NCI-H1930 (cell line): Measurements from ENCODE around the gene KCNC4.

ENCODE experiments used
- DNase-seq, 2 experiments: peaks; one replicate each; lab custom pipeline; 2025; lab: John Stamatoyannopoulos, UW

The KCNC4 gene

DNA sequence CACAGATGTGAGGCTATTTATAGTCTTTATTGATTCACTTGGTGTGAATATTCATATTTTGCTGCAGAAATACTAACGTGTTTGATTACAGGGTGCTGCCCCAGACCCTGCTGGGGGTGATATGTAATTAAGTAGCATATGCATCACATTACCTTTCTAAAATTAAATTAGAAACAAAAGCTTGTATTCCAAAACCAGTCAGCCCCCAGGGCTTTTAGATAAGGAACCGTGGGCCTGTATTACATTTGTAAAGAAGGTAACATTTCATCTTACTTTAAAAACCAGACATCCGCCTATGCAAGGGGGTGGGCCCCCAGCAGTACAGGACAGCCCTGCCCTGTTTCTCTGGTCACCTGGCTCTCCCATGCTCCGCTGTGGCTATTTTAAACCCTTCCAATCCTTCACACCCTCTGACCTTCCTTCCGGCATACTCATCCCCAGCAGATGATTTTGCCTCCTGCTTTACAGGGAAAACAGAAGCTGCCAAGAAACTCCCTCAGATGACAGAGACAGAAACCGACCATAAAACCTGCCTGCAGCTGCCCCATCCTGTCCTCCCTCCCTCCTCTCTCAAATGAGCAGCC is 22.0 kb upstream of the KCNC4 start:
- no peak for DNase-seq

DNA sequence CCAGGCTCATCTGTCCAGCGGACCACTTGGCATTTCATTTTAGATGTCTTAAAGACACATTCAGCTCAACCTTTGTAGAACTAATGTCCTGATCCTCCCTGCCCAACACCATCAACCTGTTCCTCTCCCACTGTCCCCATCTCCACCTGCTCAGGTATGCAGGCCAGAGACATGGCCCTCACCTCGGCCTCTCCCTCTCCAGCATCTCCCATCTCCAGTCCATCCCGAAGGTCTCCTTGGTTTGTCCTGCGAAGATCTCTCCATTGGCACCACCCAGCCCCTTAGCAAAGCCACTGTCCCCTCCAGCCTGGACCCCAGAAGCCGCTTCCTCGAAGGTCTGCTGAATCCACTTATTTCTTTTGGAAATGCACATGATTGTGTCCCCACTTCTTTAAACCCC is 20.9 kb upstream of the KCNC4 start:
- DNase-seq = no peak

DNA sequence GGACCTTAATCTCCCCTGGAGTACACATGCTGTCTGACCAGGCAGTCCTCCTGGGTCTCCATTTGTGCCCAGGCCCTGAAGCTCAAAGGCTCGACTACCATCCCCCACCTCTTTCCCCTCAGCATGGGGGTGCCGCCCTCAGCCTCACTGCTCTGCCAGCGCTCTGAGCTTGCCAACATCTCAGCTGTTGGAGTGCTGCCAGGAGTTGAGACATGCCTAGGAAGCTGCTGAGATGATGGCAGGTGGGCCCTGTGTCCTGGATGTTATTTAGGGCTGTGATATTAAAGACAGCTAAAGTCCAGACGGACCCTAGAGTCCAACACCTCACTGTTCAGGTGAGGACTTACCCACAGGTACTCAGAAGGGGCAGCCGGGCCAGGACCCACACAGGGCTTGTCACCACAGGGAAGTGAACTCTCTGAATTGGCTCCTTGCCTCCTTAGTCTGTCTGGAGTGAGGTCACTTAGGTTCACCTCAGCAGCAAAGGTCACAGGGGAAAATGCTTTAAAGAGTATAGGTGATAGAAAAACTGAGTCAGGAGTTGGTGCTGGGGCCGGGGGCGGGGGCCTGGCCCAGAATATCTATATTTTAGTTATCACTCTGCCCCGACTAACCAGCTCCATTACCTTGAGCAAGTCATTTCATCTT is 19.7 kb upstream of the KCNC4 start:
- DNase-seq = no peak

DNA sequence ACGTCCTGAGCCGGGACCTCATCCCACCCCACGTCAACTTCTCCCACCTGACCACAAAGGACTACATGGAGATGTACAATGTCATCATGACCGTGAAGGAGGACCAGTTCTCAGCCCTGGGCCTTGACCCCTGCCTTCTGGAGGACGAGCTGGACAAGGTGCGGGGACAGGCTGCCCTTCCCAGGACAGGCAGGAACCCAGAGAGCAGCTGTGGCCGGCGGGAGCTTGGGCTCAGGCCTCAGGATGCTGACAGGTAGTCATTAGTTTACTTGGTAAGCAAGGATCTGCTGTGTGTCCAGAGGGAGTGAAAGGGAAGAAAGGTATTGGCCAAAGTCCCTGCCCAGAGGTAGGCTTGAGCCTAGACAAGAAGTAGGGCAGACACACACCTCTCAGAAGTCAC is 17.6 kb upstream of the KCNC4 start:
- no peak for DNase-seq

DNA sequence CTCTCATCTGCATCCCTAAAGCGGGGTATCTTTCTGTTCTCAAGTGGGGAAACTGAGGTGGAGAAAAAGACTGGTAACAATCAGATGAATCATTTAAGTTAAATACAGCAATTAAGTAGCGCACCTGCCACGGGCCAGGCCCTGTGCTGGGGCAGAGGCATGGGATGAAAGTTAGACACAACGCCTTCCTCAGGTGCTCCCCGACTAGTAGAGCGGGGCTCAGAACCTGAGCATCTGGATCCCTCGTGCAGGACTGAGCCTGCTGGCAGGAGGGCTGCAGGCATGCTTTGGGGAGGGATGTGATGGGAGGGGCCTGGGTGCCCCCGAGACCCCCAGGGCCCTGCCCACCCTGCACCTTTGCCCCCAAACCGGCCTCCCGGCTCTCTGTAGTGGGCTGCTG is 14.9 kb upstream of the KCNC4 start:
- no peak for DNase-seq

DNA sequence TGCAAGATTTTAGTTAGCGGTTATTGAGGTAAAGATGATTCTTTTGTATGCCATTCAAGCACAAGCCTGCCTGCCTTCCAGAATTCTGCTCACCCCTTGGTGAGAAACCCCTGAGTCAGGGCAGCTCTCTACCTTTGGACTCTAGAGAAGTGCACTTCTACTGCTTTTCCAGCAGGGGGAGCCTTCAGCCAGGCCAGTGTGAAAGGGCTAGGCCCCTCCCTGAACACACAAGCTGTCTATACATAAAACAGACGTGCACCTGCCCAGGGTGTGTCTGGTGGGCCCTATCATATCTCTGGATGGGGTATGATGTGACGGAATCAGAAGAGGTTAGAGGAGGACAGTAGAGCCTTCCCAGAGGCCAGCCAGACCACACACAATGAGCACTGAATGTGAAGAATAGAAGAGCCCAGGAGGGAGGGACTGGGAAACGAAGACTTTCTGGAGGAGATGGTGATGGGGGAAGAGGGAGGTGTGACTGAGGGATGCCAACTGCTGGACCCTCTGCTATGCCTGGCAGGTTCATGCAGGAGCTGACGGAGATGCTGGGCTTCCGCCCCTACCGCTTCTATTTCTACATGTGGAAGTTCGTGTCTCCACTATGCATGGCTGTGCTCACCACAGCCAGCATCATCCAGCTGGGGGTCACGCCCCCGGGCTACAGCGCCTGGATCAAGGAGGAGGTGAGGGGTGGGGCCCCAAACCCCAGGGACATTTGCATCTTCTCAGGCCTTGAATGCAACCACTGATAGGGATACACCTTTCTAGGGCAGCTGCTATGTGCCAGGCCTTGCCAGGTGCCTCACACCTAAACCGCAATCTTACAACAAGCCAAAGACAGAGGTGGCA is 13.0 kb upstream of the KCNC4 start:
- peak; percentile 41 to 52 for DNase-seq

DNA sequence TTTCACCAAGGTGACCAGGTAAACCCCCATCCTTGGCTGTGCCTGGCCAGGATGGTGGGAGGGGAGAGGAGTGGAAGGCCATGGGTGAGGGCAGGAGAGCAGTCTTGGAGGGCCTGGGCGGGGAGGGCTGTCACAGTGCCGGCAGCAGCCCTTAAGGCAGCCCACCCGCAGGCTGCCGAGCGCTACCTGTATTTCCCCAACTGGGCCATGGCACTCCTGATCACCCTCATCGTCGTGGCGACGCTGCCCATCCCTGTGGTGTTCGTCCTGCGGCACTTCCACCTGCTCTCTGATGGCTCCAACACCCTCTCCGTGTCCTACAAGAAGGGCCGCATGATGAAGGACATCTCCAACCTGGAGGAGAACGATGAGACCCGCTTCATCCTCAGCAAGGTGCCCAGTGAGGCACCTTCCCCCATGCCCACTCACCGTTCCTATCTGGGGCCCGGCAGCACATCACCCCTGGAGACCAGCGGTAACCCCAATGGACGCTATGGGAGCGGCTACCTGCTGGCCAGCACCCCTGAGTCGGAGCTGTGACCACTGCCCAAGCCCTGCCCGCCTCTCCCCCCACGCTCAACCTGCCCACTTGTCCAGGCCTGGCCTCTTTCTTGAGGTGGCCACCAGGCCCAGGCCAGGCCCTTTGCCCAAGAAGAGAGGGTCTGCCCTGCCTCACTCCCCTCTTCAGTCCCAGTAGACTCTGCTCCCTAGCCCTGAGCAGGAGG is 12.0 kb upstream of the KCNC4 start:
- DNase-seq = no peak

DNA sequence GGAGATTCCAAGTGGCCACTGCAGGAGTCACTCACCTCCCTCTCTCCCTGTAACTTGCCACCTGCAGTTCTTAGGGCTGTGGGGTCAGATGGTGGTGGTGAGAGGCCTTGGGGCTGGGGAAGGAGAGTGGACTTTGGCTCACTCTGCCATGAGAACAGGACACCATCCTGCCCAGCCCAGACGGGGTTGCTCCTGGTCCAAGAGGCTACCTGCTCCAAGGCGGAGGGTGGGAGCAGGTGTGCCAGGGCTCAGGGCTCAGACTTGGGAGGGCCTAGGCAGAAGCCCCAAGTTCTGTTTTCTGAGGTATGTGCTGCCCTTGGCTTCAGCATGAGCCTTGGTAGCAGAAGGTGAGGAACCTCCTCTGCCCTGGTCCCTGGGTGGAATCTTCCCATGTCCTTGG is 11.4 kb upstream of the KCNC4 start:
- no peak for DNase-seq

DNA sequence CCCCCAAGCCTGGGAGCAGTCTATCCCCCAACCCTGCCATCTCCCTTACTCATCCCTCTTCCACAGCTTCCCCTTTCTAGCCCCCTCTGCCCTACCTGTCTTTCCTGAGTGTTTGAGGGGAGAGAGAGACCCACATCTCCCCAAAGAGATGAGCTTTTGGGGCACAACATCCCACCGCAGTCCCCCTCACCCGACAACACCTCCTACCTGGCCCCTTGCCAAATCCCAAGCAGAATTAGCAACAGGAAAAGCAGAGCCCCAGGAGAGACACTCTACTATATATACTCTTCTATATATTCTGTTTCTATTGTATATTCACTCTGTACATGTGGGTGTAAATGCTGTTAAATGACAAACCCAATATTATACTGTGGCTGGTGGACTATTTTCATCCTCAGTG is 9.9 kb upstream of the KCNC4 start:
- no peak for DNase-seq

DNA sequence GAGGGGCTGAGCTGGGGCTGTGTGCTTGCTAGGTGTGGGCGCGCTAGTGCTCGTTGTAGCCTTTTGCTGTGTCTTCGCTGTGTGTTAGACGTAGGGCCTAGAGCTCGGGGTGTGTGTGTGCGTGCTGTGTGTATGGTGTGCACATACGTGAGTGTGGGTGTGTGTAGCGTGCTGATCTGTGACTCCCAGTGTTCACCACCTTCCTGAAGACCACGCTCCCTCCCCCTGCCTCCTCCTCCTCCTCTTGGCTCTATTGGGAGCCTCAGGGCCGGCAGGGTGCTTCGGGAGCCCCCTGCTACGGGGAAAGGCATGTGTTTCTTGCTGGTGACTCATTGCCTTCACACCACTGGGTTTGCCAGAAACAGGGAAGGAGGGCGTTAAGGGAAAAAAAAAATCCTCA is 9.4 kb upstream of the KCNC4 start:
- DNase-seq = no peak

DNA sequence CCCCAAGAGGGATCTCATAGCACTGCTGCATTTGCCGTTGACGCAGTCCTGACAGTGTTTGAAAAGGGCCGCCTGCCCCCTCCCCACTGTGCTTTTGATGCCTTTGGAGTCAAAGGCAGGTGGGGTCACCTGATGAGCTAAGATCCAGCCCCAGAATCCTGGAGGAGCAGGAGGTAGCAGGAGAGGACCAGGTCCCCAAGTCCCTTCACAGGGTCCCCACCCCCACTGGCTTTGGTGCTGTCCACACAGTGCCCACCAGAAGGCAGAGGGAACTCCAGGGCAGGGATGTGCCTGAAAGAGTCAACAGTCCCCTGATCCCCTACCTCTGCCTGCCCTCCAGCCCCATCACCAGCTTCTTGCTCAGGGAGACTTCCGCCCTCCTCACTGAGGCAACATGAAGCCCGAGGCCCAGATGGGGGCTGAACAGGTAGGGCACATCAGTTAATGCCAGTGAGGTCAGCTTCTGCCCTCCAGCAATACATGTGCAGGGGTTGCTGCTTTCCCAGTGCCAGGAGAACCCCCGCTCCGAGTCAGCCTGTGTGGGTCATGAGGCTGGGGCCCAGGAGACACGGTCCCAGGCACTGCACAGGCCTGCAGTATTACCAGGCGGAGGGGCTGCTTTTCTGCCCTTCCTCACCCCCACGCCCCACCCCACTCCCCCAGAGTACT is 8.8 kb upstream of the KCNC4 start:
- DNase-seq = no peak

DNA sequence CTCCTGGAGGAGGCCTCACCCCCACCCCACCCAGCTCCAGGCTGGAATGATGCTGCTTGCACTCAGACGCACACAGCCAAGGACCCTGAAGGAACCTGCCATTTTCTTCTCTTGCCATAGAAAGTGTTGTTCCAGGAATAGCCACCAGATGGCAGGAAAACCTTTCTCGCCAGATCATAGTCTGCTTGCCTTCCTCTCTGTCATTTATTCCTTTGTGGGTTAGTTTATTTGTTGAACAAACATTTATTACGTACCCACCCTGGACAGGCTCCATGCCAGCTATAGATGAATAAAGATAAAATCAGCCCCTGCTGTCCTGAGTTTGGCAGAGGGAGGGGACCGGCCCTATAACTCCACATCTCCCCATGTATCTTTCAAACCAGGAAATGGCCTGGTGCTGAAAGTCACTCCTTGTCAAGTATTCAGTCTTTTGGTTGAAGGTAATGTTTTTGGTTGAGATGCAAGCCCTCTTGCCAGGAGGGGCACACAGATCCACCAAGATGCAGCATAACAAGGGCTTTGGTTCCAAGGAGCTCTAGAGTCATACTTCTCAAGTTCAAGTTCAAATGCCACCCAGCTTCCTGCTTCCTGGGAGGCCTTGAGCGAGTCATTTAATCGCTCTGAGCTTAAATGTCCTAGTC is 7.0 kb upstream of the KCNC4 start:
- DNase-seq = peak; percentile 20 to 46

DNA sequence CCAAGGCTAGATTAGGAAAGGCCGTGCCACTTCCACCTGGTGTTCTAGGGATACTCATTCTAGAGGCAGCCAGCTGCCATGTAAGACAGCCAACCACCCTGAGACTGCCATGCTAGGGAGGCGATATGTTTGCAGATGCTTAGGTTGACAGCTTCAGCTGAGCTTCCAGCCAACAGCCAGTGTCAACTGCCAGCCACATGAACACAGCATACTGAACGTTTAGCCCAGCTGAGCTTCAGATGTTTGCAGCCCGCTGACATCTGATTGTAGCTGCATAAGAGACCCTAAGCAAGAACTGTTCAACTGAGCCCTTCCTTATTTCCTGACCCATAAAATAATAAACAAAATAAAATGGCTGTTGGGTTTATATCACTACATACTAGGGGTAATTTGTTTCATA is 5.0 kb upstream of the KCNC4 start:
- no peak for DNase-seq

DNA sequence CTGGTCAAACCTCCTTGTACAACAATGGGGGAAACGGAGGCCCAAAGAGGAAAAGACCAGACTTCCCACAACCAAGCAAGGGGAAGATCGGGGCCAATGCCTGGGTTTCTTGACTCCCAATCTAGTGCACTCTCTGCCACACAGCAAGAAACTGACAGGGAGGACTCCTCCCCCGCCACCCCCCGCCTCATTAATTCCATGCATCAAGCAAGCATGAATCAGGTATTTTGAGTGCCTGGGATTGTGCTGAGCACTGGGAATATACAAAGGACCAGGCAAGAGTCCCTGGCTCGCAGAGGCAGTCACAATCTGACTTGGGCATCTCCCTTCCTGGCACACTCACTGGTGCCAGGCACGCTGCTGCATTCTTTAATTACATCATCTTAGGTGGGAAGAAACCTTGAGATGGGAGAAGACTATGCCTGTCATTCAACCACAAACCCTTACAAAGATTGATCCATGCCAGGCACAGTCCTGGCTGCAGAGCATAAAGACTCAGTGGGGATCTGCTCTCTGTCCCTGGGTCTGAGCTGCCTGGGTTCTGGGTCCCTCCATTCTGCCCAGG is 4.4 kb upstream of the KCNC4 start:
- no peak for DNase-seq

DNA sequence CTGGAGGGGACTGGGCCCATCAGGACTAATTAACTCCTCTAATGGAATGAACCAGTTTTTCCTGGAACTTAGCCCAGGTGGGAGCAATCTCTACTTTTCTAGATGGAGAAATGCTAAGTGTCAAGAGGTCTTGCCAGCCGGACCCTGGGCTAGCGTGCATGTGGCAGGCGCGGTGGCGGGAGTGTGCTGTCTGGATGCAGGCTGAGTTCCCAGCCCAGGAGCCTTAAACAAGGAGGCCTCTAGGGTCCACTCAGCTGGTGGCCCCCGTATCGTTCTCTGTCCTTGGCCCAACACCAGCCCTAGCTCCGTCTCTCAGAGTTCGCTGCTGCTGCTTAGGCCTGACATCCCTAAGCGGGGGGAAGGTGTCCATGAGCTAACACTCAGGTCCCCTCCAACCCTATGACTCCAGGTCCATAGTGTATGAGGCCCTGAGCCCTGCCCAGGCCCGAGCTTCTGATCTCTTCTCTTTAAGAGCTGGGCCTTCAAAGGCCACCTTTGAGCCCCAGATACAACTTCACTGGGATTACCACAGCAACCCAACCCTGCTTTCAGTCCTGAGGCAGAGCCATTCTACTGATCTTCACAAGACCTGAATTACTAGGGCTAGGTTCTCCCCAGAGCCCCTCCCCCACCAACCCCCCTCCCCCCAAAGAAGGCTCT is 3.7 kb upstream of the KCNC4 start:
- DNase-seq = no peak

DNA sequence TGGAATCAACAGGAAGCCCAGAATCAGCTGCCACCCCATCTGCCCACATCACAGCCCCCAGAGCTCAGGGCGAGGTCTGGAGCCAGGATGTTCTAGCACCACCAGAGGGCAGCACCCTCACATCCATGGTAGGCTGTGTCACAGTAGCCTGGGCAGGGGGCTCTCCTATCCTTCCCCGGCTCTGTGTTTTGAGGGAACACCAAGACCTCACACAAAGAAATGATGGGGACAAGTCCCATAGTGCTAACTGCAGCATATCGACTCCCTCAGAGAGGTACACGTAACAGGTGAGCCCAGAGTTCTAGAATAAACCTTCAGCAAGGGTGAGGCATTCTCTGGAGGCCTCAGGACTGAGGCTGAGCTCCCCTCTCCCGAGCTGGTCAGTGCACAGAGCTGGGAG is 2.3 kb upstream of the KCNC4 start:
- DNase-seq = peak; percentile 36 to 57

DNA sequence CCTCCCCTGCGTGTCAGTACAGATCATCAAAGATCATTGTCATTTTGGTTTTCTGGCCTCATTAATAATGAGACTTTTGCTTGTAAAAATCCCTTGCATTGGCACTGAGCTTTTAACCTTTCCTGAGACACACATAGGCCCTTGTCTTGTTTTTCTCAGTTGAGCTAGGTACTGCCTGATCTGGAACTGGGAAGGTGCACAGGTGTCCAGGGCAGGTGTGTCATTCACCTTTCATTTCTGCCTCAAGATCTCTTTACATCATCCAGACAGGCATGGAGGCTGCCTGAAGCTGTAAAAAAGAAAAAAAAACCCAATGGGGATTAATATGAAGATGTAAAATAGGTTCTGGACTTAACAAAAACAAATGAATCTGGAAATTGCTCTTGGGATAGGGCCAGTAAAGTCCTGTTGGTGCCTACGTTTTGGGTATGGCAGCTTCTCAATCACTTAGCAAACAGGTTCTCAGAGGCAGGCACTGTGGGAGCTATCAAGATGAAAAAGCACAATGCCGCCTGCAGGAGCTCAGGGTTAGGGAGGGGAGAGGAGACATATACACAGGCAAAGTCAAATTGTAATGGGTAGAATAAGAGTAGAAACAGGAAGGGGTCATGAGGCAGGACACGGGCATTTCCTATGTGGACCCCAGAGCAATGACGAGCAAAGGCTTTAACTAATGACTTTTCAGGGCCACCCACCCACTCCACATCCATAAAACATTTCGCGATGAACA is 1.0 kb upstream of the KCNC4 start:
- DNase-seq = no peak

DNA sequence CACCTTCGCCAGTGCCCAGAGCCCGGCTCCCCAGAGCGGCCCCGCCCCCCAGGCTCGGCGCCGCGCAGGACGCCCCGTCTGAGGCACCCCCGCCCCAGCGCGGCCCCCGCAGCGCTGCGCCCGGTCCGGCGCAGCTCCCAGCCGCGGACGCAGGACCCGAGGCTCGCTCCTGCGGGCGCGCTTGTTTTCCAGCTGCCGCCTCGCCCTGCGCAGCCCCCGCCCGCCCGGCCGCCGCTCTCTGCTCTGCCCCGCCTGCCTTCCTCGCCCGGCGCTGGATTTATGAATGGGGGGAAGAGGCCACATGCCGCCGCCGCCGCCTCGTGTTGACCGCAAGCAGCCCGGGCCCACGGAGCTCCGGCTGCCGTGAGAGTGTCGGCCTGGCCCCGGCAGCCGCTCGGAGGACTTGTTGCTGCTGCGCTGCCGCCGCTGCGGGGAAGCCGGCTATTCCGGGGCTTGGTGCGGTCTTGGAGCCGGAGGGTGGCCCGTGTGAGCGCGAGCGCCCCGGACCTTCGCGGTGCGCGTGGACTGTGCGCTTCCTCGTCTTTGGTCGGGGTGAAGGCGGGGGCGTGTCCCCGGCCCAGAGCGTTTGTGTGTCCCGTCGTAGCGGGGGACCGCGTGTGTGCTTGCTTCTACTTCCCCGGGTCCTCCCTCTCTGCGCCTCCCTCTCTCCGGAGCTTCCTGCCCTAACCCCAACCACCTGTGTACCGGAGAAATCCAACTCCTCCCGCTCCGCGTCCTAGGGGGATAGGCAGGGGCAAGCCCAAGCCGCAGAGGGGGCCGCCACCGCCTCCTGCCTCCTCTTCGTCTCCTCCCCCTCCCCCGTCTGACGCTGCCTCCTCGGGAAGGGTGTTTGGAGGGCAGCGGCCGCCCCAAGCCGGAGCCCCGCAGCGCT is 736 bp downstream of the KCNC4 start:
- DNase-seq = peak in 1 of 2 experiments; percentile 7
